ENCODE data around the gene ELP4.
"Not testable (repeated sequence)": the region's sequence is repeated elsewhere in the genome, so short reads cannot be mapped to it uniquely, and the experiment has no call there.

The ELP4 gene, protein sequence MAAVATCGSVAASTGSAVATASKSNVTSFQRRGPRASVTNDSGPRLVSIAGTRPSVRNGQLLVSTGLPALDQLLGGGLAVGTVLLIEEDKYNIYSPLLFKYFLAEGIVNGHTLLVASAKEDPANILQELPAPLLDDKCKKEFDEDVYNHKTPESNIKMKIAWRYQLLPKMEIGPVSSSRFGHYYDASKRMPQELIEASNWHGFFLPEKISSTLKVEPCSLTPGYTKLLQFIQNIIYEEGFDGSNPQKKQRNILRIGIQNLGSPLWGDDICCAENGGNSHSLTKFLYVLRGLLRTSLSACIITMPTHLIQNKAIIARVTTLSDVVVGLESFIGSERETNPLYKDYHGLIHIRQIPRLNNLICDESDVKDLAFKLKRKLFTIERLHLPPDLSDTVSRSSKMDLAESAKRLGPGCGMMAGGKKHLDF

DNA sequence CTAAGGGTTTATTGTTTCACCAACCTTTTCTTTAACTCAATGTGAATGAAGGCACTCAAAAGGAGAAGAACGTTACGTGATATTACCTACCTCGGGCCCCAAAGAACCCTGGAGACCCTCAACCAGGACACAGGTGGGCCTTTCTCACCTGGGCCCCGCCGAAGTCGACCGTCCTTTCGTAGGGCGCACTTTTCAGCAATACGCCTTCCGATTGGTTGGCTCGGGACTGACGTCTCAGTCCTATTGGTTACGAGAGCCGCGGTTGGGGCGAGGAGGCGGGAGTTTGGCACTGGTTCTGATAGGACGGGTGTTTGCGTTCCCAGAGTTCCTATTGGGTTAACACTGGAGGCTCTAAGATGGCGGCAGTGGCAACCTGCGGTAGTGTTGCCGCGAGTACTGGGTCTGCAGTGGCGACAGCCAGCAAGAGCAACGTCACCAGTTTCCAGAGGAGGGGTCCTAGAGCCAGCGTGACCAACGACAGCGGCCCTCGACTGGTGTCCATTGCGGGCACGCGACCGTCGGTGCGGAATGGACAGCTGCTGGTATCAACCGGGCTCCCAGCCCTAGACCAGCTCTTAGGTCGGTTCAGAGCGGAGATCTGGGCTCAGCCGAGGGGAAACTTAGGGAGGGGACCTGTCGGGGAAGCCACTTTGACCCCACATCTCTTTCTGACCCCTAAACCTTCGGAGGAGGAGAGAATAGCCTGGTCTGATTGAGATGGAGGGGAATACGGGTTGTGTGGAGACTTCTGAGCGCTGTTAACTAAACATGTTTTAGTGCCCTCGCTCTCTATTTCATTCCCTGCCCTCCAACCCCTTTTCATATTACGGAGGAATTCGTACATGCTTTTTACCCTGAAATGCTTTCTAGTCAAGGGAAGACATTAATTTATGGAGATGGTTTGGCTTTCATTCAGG, at the start of gene ELP4, which contains the start of gene IMMP1L:
TSS of gene ELP4 (plus strand) at position 339 of the 917 bp plus-strand sequence. CDS start at position 357, 18 bp downstream.
TSS of gene IMMP1L (minus strand) at position 194 of the 917 bp plus-strand sequence. CDS start 46,346 bp downstream, outside the sequence.
- DNase-seq: peak; percentile 99

DNA sequence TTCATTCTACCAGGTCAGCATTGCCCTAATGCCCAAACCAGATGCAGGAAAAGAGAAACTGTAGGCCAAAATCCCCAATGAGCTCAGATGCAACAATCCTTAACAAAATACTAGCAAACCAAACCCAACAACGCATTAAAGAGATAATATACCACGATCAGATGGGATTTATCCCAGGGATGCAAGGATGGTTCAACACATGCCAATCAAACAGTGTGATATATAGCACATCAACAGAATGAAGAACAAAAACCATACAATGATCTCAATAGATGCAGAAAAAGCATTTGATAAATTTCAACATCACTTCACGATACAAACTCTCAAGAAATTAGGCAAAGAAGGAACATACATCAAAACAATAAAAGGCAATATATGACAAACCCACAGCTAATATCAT, 45.1 kb upstream of the ELP4 start:
- DNase-seq: no peak

DNA sequence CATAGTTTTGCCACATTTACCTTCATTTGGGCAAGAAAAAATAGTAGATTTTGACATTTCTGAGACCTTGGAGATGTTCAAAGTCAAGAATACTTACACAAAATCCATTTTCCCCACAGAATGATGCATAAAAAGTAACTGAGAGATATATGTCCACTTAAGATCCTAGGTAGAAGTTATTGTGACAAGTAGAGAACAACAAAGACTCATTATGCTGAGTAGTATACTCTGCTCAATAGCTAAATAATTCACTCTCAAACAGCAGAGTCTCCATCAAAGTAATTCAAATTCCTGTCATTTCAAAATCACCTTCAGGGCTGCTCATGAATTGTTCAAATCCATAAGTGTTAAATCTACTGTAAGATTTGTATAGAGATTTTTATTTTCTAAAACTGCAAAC, 35.5 kb upstream of the ELP4 start:
- no peak for DNase-seq

DNA sequence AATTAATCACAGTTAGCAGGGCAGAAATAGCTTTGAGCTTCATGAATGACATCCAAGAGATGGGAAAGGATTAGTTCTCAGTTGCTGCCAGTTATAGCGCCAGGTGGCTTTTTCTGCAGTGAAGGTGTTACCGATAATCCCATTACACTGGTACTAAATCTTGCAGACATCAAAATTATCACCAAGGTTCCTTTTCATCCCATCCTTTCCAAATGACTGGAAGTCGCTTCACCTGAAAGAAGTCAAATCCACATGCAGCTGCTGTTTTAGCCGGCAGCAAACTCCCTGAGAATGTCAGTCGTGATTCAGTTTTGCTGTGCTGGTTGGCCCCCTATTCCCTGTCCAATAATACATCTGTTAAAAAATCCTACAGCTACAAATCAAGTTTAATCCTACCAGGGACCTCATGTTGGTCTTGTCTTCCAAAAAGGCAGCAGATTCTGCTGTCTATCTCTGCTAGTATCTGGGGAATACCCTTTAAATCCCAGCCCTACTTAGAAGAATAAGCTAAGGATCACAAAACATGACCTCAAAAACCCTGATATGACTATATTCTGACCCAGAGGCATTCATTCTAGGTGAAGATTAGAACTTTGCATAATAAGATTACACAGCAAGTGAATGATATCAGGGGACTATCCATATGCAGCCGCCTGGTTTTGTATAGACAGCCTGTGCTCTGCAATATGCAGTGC, 31.9 kb upstream of the ELP4 start:
- no peak for DNase-seq

DNA sequence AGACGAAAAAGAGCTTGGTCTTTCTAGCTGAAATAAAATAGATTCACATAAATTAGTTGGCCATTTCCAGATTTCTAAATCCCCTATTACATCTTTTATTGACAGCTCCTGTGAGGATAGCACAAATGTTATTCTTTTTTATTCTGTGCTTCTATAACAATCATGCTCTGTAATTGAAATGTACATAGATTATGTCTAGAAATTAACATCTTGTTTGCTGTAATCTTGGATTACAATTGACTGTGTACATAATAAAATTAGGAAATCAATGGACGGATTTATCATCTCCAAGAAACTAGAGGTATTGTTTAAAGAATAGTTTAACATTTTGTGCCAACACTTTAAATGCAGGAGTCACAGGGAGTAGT, 31.4 kb upstream of the ELP4 start:
- no peak for DNase-seq

DNA sequence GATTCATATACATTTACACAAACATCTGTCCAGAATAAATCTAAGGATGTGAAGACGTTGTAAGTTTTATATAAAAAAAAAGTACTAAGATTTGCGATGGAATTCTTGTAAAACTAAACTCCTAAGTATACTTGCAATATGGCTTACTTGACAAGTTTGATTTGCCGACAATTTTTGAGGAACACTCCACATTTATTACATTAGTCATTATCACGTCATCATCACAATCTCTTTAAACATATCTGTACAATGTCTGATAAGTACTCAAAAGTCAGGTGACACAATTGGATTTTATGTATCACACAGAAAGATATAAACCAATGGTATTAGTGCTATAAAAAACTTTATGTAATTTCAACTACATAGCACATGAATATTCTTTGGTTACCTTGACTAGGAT, 30.5 kb upstream of the ELP4 start:
- no peak for DNase-seq

DNA sequence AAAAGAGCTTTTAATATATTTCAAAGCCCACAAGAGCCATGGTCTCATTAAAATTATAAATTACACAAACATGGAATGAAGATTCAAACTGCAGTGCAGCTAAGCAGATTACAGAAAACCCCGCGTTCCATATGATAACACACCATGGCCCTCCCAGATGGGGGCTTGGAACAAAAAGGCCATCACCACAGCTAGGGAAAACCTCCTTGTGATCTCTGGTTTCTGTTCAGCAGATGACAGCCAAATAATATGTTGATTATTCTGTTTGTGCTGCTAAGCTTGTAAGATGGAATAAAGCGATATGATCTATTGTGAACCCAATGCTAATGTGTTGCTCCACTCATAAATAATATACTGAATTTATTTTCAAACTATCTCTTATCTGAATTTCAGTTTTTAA, 28.6 kb upstream of the ELP4 start:
- DNase-seq: no peak

DNA sequence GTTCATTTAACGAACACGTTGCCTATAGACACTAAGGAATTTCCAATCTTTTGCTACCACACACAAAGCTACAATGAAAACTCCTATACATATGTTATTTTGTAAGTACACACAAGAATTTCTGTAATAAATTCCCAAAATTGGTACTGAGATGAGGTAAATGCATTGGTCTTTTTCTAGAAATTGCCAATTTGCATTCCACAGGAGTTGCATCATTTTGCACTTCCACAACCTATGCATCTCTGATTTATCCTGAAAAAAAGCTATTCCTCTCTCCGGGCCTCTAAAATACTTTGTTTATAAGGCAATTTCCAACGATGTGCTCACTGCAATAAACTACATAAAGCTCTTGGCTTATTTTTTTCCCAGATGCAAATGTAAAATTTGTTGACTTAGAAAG, 25.1 kb upstream of the ELP4 start:
- DNase-seq: no peak

DNA sequence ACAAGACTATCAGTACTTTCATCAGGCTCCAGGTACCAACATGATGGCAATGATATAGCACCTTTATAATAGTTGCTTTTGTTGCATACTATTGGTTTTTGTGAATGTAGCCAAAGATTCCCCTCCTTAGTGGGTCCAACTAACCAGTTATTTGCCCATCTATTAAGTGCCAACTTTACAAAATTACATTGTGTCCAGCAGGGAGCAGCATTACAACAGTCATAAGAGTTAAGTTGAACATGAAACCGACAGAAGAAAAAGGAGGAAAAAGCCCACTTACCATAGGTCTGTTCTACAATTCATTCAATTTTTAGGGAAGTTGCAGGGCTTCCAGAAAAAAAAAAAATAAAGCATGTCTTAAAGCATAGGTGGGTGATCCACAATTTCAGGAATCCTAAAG, 21.7 kb upstream of the ELP4 start:
- peak; percentile 11 for DNase-seq

DNA sequence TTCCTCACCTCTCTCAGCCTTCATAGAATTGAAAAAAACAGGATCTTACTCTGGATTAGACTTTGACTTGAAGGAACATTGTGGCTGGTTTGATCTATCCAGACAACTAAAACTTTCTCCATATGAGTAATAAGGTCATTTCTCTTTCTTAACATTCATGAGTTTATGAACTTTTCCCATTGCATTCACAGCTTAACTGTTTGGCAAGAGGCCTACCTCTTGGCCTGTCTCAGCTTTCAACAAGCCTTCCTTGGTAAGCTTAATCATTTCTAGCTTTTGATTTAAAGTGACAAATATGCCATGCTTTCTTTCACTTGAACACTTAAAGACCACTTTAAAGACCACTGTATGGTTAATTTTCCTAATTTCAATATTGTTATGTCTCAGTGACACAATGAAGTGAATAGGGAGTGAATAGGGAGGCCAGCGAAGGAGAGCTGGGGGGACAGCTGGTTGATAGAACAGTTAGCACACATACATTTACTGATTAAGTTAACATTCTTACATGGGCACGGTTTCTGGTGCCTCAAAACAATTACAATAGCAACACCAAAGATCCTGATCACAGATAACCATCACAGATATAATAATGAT, 17.1 kb upstream of the ELP4 start:
- DNase-seq: no peak

DNA sequence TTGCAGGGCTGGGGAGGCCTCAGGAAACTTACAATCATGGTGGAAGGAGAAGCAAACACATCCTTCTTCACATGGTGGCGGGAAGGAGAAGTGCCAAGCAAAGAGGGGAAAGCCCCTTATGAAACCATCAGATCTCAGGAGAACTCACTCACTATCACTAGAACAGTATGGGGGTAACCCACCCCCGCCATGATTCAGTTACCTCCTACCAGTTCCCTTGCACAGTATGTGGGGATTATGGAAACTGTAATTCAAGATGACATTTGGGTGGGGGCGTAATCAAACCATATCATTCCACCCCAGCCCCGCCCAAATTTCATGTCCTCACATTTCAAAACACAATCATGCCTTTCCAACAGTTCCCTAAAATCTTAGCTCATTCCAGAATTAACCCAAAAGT, 16.3 kb upstream of the ELP4 start:
- DNase-seq: no peak

DNA sequence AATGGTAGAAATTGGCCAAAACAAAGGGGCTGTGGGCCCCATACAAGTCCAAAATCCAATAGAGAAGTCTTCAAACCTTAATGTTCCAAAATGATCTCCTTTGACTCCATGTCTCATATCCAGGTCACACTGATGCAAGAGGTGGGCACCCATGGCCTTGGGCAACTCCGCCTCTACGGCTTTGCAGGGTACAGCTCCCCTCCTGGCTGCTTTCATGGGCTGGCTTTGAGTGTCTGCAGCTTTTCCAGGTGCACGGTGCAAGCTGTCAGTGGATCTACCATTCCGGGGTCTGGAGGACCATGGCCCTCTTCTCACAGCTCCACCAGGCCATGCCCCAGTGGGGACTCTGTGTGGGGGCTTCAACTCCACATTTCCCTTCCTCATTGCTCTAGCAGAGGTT, 15.8 kb upstream of the ELP4 start:
- DNase-seq: not testable (repeated sequence)

DNA sequence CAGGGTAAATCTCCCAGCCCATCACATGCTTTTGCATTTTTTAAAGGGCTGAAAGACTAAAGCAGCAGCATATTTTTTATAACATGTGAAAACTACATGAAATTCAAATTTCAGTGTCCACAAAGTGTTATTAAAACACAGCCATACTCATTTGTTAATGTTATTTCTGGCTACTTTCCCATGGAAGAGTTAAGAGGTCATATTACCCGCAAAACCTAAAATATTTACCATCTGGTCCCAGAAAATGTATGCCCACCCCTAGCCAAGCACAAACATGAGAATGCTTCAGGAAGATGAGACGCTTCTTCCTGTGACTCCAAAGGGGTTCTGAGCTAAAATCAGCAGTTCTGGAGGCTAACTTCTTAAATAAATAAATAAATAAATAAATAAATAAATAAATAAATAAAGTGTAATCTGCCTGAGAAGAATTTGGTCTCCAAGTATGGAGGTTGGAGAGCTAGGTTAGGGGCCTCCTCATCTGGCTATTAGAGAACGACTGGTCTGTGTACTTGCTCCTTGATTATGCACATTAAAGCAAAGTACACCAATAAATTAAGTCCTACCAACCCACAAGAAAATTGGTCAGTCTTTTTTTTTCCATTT, 9.9 kb upstream of the ELP4 start:
- DNase-seq: no peak

DNA sequence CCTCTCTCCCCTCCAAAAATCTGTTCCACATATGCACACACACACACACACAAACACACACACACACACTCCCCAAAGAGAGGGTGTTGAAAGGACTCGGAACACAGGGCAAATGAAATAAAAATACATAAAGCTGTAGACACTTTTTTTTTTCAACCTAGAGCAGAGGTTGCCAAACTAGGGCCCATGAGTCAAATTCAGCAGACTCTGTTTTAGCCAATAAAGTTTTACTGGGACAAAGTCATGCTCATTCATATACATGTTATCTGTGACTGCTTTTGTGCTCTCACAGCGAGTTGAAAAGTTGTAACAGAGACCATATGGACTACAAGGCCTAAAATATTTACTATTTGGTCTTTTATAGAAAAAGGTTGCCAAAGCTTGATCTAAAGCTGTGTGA, 9.0 kb upstream of the ELP4 start:
- DNase-seq: no peak

DNA sequence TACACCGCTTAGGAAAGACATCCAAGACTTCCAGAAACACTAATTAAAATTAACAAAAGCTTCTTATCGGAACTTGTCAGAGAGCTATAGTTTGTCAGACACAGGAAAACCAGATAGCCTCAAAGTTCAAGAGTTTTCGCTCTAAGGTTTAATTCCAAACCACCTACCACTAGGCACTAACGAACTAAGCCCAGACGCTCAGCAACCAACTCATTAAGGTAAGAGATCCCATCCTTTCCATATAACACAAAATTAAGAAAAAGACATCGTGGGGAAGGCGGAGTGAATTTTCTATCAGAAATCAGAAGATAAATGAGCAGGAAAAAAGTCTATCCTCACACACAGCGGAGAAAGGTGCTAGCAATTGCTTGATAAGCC, 527 bp upstream of the ELP4 start:
- DNase-seq: no peak

DNA sequence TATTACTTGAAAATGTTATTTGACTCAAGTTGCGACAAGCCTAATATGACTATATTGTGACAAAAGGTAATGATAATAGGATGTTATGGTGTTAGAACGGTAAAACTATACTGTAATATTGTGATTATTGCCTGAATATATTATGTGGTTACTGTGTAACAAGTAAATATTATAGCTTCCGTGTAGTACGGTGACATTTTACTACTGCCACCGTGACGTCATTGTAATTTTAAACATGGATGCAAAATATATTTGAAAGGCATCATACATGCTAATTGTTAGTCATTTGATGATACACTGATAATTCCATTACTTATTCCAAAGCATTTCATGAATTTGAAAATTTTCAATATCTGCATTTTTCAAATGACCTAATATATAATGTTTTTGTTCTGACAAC, 2.5 kb downstream of the ELP4 start:
- no peak for DNase-seq

DNA sequence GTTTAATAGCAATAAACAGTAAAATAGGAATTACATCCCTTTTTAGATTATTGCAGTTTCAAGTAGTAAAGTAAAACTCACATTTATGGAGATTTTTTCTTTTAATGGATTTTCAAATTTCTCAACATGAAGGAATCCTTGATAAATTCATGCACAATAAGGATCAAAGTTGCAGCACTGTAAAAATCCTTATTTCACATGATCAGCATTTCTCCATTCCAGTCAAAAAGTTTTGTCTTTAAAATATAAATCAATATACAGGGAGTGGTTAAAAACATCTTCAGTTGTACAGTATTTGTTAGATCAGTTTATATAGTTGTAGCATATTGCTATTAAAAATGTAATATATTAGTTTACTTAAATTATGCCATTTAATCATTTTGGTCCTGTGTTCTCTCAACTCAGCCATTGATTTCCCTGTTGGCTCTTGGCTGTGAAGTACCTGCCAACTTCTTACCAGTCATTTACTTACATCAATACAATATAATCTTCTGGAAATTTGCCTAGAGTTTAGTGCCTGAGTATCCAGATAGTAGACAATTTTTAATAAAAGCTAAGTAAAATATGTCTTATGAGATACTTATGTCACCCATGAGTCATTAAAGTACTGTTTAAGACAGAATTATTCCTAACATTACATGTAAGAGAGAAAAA, 12.1 kb downstream of the ELP4 start:
- no peak for DNase-seq

DNA sequence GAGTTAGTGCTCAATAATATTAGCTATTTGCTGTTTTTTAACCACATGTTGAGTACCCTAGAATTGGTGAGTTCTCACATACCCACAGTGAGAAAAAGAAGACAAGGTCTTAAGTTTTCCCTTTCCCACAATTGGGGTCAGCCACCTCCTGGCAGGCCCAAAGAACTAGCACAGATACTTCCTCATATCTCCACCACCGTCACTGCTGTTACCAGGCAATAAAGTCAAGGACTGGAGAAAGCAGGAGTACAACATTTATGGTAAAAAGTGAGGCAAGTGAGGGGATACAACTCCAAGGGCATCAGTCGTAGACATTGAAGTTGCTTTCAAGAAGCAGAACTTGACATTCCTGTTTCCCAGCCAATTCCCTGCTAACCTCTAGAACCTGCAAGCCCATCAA, 19.6 kb downstream of the ELP4 start:
- no peak for DNase-seq

DNA sequence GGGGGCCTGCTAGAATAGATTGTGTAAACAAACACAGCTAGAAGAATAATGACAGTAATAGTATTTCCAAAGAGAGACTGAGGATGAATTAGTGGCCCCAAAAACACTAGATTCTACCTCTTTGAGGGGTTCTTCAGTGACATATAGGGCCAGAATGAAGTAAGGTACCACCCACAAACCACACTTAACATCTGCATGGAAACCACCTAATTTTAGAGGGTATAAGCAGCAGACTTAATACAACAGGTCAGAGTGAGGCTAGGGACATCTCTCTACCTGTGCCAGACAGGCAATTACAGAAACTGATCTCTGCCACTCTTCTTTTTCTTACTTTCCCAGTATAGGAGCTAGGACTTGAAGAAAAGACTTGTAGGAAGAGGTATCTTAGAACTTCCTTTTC, 20.1 kb downstream of the ELP4 start:
- DNase-seq: no peak

DNA sequence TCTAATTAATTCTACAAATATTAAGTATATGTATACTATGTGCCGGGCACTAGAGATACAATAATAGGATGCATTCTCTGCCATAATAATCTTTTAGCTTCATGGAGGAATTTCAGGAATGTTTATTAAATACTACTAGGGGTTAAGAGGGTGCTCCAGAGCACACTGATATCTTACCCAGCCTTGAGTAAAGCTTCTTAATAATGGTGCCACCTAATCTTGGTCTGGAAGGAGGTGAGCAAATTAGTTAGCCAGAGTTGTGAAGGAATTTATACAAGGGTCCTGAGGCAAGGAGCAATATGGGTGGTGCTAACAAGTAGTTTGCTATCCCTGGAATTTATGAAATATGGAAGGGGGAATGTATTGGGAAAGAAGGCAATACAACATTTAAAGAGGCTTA, 21.7 kb downstream of the ELP4 start:
- DNase-seq: no peak

DNA sequence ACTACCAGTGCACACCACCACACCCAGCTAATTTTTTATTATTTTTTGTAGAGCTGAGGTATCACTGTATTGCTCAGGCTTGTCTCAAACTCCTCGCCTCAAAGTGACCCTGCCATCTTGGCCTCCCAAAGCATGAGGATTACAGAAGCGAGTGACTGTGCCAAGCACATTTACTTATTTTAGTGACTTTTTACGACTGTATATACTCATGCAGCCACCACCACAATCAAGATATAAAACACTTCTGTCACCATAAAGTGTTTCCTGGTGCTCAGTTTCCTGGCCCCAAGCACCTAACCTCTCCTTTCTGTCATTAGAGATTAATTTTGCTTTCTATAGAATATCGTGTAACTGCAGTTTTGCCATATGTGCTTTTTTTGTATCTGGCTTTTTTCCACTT, 25.9 kb downstream of the ELP4 start:
- DNase-seq: no peak

DNA sequence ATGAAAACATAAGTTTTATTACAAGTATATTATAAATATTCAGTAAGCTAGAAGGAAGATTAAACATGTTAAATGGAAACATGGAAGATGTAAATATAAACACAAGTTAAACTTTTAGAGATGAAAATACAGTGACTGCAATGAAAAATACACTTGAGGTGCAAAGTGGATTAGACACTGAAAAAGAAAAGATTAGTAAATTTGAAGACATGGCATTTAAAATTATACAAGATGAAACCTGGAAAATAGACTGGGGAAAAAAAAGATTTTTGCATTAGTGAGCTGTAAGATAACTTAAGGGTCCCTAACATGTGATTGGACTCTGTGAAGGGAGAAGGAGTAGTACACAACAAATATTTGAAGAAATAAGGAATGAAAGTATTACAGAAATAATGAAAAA, 33.3 kb downstream of the ELP4 start:
- DNase-seq: no peak
